GM12801 (cell line): Measurements from ENCODE around the gene HDGFL2.

Source experiments
- TF ChIP-seq, protein P1 (sequence below): IDR thresholded peaks from one replicate; pipeline ENCODE4 v1.5.1; 2011; ENCODE audit warnings: control low read depth; ENCODE audit not compliant: insufficient read length; ENCODE audit errors: extremely low read depth

Gene HDGFL2

DNA sequence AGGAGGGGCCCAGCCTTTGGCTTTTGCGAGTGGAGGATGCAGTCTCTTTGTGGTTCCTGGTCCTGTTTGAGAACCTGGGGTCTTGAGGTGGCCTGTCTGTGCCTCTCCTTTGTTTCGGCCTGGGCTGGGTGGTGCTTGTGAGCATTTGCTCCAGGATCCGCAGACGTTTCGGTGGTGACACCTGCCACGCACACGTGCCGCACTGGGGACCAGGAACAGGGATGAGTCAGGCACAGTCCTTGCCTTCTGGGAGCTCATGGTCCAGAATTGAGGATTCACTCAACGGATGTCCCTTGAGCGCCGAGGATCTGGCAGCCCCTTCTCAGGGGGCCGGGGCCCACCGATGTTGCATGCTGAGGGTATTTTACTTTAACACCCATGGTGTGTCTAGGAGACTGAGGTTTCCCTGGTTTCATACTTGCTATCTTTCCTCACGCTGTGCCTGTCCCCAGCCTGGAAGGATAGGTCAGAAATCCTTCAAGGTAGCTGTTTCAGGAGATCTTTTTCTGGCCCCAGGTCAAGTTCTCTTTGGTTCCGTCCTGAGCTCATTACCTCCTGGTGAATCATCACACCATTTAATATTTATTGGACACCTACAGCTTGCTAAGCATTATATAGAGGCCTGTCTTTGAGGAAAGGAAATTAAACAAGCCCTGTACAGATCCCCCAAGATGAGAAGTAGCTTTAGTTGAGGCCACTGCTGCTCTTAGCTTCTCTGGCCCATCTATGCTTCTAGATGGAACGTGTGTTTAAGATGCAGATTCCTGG is 5.1 kb downstream of the HDGFL2 start:
- TF ChIP-seq, protein P1, sequence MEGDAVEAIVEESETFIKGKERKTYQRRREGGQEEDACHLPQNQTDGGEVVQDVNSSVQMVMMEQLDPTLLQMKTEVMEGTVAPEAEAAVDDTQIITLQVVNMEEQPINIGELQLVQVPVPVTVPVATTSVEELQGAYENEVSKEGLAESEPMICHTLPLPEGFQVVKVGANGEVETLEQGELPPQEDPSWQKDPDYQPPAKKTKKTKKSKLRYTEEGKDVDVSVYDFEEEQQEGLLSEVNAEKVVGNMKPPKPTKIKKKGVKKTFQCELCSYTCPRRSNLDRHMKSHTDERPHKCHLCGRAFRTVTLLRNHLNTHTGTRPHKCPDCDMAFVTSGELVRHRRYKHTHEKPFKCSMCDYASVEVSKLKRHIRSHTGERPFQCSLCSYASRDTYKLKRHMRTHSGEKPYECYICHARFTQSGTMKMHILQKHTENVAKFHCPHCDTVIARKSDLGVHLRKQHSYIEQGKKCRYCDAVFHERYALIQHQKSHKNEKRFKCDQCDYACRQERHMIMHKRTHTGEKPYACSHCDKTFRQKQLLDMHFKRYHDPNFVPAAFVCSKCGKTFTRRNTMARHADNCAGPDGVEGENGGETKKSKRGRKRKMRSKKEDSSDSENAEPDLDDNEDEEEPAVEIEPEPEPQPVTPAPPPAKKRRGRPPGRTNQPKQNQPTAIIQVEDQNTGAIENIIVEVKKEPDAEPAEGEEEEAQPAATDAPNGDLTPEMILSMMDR, result no peak

DNA sequence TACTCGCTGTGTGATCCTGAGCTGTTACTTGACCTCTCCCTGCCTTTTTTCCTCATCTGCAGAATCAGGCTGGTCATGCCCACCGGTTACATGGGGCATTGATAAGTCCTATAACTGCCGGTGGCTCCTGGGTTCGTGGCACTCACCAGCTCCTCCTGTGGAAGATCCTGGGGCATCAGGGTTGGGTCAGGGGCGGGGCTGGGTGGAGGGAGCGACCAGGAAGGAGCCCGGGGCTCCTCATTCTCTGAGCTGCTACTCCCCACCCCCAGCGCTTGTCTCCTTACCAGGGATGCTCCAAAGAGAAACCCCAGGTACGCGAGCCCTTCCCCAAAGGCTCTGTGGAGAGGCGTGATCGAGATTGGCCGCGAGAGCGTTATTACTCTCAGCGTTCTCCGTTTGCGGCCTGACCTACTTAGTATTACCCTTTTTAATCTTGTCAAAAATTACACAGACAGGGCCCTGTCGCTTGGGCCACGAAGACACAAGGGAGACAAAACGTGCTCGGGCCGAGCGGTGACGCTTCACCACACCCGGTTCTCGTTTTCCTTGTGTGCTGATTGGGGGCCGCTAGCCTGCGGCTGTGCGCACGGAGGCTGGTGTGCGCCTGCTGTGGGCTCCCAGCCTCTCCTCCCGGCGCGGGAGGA is 10.7 kb downstream of the HDGFL2 start:
- TF ChIP-seq, protein P1, result no peak

DNA sequence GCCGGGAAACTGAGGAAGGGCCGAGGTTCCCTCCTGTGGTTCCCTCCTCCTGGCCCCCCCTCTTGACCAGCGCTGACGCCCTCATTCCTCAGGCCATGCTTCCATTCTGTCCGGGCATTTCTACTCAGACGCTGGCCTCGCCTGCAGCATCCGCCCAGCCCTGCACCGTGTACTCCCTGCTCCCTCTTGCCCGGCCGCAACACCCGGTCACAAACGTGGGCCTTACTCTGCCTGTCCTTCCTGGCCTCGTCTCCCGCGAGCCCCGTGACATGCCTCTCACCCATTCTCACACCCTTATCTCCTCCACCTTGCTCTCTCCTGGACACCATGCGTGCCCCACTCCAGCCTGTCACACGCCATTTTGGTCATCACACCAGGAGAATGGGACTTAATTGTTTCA is 11.3 kb downstream of the HDGFL2 start:
- TF ChIP-seq, protein P1, result no peak

DNA sequence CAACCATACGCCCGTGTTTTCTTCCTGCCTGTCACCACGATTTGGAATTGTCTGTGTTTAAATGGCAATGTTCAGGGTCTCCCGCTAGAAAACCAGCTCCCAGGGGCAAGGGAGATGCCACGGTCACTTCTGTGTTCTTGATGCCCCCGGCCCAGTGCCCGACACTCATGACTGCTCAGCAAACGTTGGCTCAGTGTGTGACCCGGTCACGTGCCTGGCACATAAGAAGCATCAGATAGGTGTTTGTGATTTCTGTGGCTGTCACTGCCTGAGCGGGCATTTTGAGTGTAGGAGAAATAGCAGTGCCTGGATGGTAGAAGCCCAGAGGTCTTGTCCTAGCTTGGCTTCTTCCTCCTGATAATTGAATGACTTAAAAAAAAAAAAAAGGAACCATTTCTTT is 15.5 kb downstream of the HDGFL2 start:
- TF ChIP-seq, protein P1, result no peak

DNA sequence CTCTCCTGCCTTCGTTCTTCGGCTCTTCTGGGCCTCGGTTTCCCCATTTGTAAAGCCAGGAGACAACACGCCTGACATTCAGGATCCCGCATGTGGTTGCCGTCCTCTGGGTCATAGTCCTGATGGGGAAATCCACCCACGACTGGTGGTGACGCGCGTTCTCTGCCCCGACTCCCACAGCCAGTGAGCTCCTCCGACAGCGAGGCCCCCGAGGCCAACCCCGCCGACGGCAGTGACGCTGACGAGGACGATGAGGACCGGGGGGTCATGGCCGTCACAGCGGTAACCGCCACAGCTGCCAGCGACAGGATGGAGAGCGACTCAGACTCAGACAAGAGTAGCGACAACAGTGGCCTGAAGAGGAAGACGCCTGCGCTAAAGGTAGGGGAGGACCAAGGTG is 16.4 kb downstream of the HDGFL2 start:
- TF ChIP-seq, protein P1, result no peak

DNA sequence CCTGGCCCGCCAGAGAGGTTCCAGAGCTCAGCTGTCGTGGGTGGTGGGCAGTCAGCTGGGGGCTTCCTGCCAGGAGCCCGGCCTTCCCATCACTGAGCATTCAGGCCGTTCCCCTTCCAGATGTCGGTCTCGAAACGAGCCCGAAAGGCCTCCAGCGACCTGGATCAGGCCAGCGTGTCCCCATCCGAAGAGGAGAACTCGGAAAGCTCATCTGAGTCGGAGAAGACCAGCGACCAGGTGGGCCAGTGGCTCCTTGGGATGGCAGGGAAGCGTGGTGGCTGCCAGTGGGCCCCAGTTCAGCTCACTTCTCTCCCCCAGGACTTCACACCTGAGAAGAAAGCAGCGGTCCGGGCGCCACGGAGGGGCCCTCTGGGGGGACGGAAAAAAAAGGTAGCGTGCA is 19.3 kb downstream of the HDGFL2 start:
- TF ChIP-seq, protein P1, result no peak

DNA sequence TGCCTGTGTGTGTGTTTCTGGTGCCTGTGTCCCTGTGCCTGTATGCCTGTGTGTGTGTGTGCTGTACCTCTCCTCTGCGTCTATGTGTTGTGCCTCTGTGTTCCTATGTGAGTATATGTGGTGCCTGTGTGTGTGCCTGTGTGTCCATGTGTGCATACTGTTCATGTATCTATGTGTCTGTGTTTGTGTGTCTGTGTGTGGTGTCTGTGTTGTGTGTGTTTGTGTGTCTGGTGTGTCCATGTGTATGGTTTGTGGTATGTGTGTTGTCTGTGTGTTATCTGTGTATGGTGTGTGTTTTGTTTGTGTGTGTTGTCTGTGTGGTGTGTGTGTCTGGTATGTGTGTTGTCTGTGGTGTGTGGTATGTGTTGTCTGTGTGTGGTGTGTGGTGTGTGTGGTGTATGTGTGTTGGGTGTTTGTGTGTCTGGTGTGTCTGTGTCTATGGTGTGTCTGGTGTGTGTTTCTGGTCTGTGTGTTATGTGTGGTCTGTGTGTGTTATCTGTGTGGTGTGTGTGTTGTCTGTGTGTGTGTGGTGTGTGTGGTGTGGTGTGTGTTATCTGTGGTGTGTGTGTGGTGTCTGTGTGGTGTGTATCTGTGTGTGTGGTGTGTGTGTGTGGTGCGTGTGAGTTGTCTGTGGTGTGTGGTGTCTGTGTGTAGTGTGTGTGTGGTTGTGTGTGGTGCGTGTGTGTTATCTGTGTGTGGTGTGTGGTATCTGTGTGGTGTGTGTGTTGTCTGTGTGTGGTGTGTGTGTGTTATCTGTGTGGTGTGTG is 20.4 kb downstream of the HDGFL2 start:
- TF ChIP-seq, protein P1, result no peak
